NT2/D1 (cell line): ENCODE measurements around the gene WRAP73.

ENCODE experiments used
- DNase-seq: peaks from one replicate; pipeline ENCODE4 v3.0.0-alpha.2; 2011; ENCODE audit warnings: low read depth, low spot score
- H3K27me3 ChIP-seq: 2 replicates; pipeline ENCODE4 v1.6.0; 2011; ENCODE audit warnings: mild to moderate bottlenecking; ENCODE audit not compliant: insufficient read length, insufficient read depth
- H3K36me3 ChIP-seq: 2 replicates; pipeline ENCODE4 v1.6.1; 2011; ENCODE audit warnings: mild to moderate bottlenecking, low read length, mixed read lengths; ENCODE audit not compliant: insufficient read depth, insufficient read length
- H3K4me1 ChIP-seq: 2 replicates; pipeline ENCODE4 v1.5.1; 2011; ENCODE audit not compliant: insufficient read depth, insufficient read length
- H3K4me3 ChIP-seq: 2 replicates; pipeline ENCODE4 v1.5.1; 2011; ENCODE audit warnings: low read depth; ENCODE audit not compliant: insufficient read length
- H3K9ac ChIP-seq: 2 replicates; pipeline ENCODE4 v1.6.0; 2011; ENCODE audit warnings: low read depth; ENCODE audit not compliant: insufficient read length
- H3K9me3 ChIP-seq: 2 replicates; pipeline ENCODE4 v1.5.1; 2011; ENCODE audit warnings: mild to moderate bottlenecking, low read length; ENCODE audit not compliant: insufficient read depth
- SUZ12 ChIP-seq: IDR thresholded peaks from 2 replicates; pipeline ENCODE4 v1.6.1; 2011; ENCODE audit not compliant: insufficient read length, insufficient read depth; ENCODE audit errors: extremely low read depth
- YY1 ChIP-seq: IDR thresholded peaks from 2 replicates; pipeline ENCODE4 v1.6.1; 2011; ENCODE audit not compliant: insufficient read length, insufficient read depth
- ZNF274 ChIP-seq: IDR thresholded peaks from 2 replicates; pipeline ENCODE4 v1.6.1; 2011; ENCODE audit warnings: mild to moderate bottlenecking, low read depth, low read length

The WRAP73 gene

GRCh38 chr1:3599816-3600215, 50.1 kb downstream of the WRAP73 start:
- Histone ChIP-seq H3K4me3 (no peak overlapping the region), H3K27me3 (no peaks in the 10 kb centered on the region), H3K9ac (no peak overlapping the region), H3K4me1 (peaks cover 11% of the 10 kb centered on the region), H3K36me3 (no peaks in the 10 kb centered on the region), H3K9me3 (peaks cover 7% of the 10 kb centered on the region; the same call in 1 of the 2 replicates)
- no peak for TF ChIP-seq SUZ12
- TF ChIP-seq YY1 = no peak
- no peak for DNase-seq

- Histone ChIP-seq H3K27me3 (no peaks in the 10 kb centered on the region), H3K4me3 (no peak overlapping the region), H3K9me3 (peaks cover 2% of the 10 kb centered on the region; the same call in 1 of the 2 replicates), H3K4me1 (peaks cover 11% of the 10 kb centered on the region), H3K36me3 (no peaks in the 10 kb centered on the region), H3K9ac (peak overlapping the region; percentile 32)
- DNase-seq = no peak
- no peak for TF ChIP-seq ZNF274
- TF ChIP-seq SUZ12 = no peak
- no peak for TF ChIP-seq YY1
These were observed 50.6 kb downstream of the WRAP73 start for GRCh38 chr1:3599286-3599811.

GRCh38 chr1:3598522-3599285, 51.2 kb downstream of the WRAP73 start:
- TF ChIP-seq YY1 = no peak
- TF ChIP-seq ZNF274 = no peak
- TF ChIP-seq SUZ12 = no peak
- no peaks in the 10 kb centered on the region for H3K36me3 ChIP-seq
- DNase-seq = no peak
- peaks cover 11% of the 10 kb centered on the region for H3K4me1 ChIP-seq
- no peak overlapping the region for H3K9ac ChIP-seq
- H3K4me3 ChIP-seq = no peak overlapping the region
- H3K9me3 ChIP-seq = no peaks in the 10 kb centered on the region
- no peaks in the 10 kb centered on the region for H3K27me3 ChIP-seq

- H3K9me3 ChIP-seq = no peaks in the 10 kb centered on the region
- no peak overlapping the region for H3K9ac ChIP-seq
- no peaks in the 10 kb centered on the region for H3K36me3 ChIP-seq
- peaks cover 12% of the 10 kb centered on the region for H3K4me1 ChIP-seq
- H3K27me3 ChIP-seq = no peaks in the 10 kb centered on the region
- TF ChIP-seq ZNF274 (no peak), SUZ12 (no peak), YY1 (no peak)
- no peak overlapping the region for H3K4me3 ChIP-seq
- DNase-seq = no peak
These were observed 51.8 kb downstream of the WRAP73 start for GRCh38 chr1:3598051-3598491.

GRCh38 chr1:3597599-3597964, 52.3 kb downstream of the WRAP73 start:
- TF ChIP-seq YY1 = no peak
- TF ChIP-seq SUZ12 = no peak
- TF ChIP-seq ZNF274 = no peak
- H3K9me3 ChIP-seq = no peaks in the 10 kb centered on the region
- no peaks in the 10 kb centered on the region for H3K27me3 ChIP-seq
- DNase-seq = no peak
- no peaks in the 10 kb centered on the region for H3K36me3 ChIP-seq
- no peak overlapping the region for H3K9ac ChIP-seq
- peaks cover 14% of the 10 kb centered on the region for H3K4me1 ChIP-seq
- no peak overlapping the region for H3K4me3 ChIP-seq

- Histone ChIP-seq H3K4me3 (no peak overlapping the region), H3K4me1 (peaks cover 17% of the 10 kb centered on the region), H3K9ac (no peak overlapping the region), H3K9me3 (no peaks in the 10 kb centered on the region), H3K36me3 (no peaks in the 10 kb centered on the region), H3K27me3 (no peaks in the 10 kb centered on the region)
- DNase-seq = no peak
- TF ChIP-seq SUZ12 (no peak), YY1 (no peak), ZNF274 (no peak)
These were observed 53.0 kb downstream of the WRAP73 start for GRCh38 chr1:3596663-3597598.

GRCh38 chr1:3595949-3596348, 54.0 kb downstream of the WRAP73 start:
- no peaks in the 10 kb centered on the region for H3K9me3 ChIP-seq
- H3K36me3 ChIP-seq = no peaks in the 10 kb centered on the region
- no peak overlapping the region for H3K4me3 ChIP-seq
- H3K4me1 ChIP-seq = peaks cover 18% of the 10 kb centered on the region
- DNase-seq = no peak
- no peak for TF ChIP-seq SUZ12
- no peaks in the 10 kb centered on the region for H3K27me3 ChIP-seq
- no peak overlapping the region for H3K9ac ChIP-seq
